HepG2 (cell line): ENCODE measurements around the gene PLXNB2. TPM values are rescaled to one million over a fixed set of nuclear protein-coding genes. Genes with fewer than 3 reads are reported as not detected.

ENCODE experiments used
- BHLHE40 ChIP-seq: IDR thresholded peaks from 2 replicates; pipeline ENCODE4 v1.6.1; 2011; ENCODE audit warnings: low read length, improper control_type of control experiment
- GATA4 ChIP-seq: sonication (generic); IDR thresholded peaks from 2 replicates; pipeline ENCODE4 v1.6.1; 2016; ENCODE audit warnings: antibody characterized with exemption, low read depth, borderline replicate concordance
- JUND ChIP-seq: sonication (generic); formaldehyde crosslinking; IDR thresholded peaks from 2 replicates; pipeline ENCODE4 v1.8.0; 2022; ENCODE audit warnings: mild to moderate bottlenecking, missing genetic modification reagents
- MTF2 ChIP-seq: sonication (generic); formaldehyde crosslinking; IDR thresholded peaks from 2 replicates; pipeline ENCODE4 v1.5.0; 2020; ENCODE audit warnings: missing genetic modification reagents, borderline replicate concordance
- NFE2L1 ChIP-seq: sonication (generic); formaldehyde crosslinking; IDR thresholded peaks from 2 replicates; pipeline ENCODE4 v1.4.0; 2020; ENCODE audit warnings: missing genetic modification reagents, mild to moderate bottlenecking, borderline replicate concordance
- PTBP1 ChIP-seq: fragments of 200-400 bp; formaldehyde crosslinking; IDR thresholded peaks from 2 replicates; pipeline ENCODE4 v1.6.1; 2018; ENCODE audit warnings: low read length, low read depth; ENCODE audit not compliant: poor library complexity, severe bottlenecking
- SATB2 ChIP-seq: sonication (generic); formaldehyde crosslinking; IDR thresholded peaks from 2 replicates; pipeline ENCODE4 v1.5.0; 2020; ENCODE audit warnings: missing genetic modification reagents
- SMAD3 ChIP-seq: sonication (generic); formaldehyde crosslinking; IDR thresholded peaks from 2 replicates; pipeline ENCODE4 v1.4.0; 2020; ENCODE audit warnings: missing genetic modification reagents
- TAF15 ChIP-seq: fragments of 200-400 bp; formaldehyde crosslinking; IDR thresholded peaks from one replicate; pipeline ENCODE4 v1.6.1; 2018; ENCODE audit warnings: mild to moderate bottlenecking, low read depth, low read length; ENCODE audit not compliant: poor library complexity, severe bottlenecking
- TOE1 ChIP-seq: sonication (generic); formaldehyde crosslinking; IDR thresholded peaks from 2 replicates; pipeline ENCODE4 v1.4.0; 2020; ENCODE audit warnings: mild to moderate bottlenecking, missing genetic modification reagents
- ZBTB4 ChIP-seq: sonication (generic); formaldehyde crosslinking; IDR thresholded peaks from 2 replicates; pipeline ENCODE4 v1.4.0; 2020; ENCODE audit warnings: missing genetic modification reagents, mild to moderate bottlenecking, borderline replicate concordance
- ZEB1 ChIP-seq: IDR thresholded peaks from 2 replicates; pipeline ENCODE4 v1.6.1; 2012; ENCODE audit warnings: mild to moderate bottlenecking, low read depth, inconsistent platforms; ENCODE audit not compliant: insufficient replicate concordance
- ZFAT ChIP-seq: sonication (generic); formaldehyde crosslinking; conservative IDR thresholded peaks from 2 replicates; pipeline ENCODE4 v1.8.1; 2023; ENCODE audit warnings: missing genetic modification reagents, inconsistent platforms
- ZFP36L1 ChIP-seq: sonication (generic); formaldehyde crosslinking; IDR thresholded peaks from 2 replicates; pipeline ENCODE4 v1.8.0; 2022; ENCODE audit warnings: mild to moderate bottlenecking, missing genetic modification reagents, moderate library complexity
- ZHX1 ChIP-seq: sonication (generic); formaldehyde crosslinking; IDR thresholded peaks from 2 replicates; pipeline ENCODE4 v1.8.1; 2022; ENCODE audit warnings: low read depth, mild to moderate bottlenecking, missing genetic modification reagents
- ZNF138 ChIP-seq: sonication (generic); formaldehyde crosslinking; IDR thresholded peaks from 2 replicates; pipeline ENCODE4 v1.5.0; 2020; ENCODE audit warnings: mild to moderate bottlenecking, low read depth, missing genetic modification reagents
- ZNF207 ChIP-seq: fragments of 450-650 bp; IDR thresholded peaks from 2 replicates; pipeline ENCODE4 v1.6.1; 2016; ENCODE audit warnings: antibody characterized with exemption, borderline replicate concordance
- ZNF3 ChIP-seq: IDR thresholded peaks from 2 replicates; pipeline ENCODE4 v1.7.0; 2017; ENCODE audit warnings: inconsistent platforms
- ZNF317 ChIP-seq: sonication (generic); formaldehyde crosslinking; IDR thresholded peaks from 2 replicates; pipeline ENCODE4 v1.5.0; 2020; ENCODE audit warnings: mild to moderate bottlenecking, missing genetic modification reagents
- ZZZ3 ChIP-seq: sonication (generic); formaldehyde crosslinking; IDR thresholded peaks from 2 replicates; pipeline ENCODE4 v1.4.0; 2020; ENCODE audit warnings: missing genetic modification reagents, mild to moderate bottlenecking, borderline replicate concordance
- polyA plus RNA-seq, 8 experiments: library from polyadenylated mRNA; depleted of rRNA in 3 of 8; stranded (reverse) in 7 of 8; unstranded in 1 of 8; fragments of >200 nt; fragmentation: Illumina TruSeq in 4 of 8; extraction: Trizol in 4 of 8; gene quantifications; 2 replicates each; pipeline versions ENCODE4 v1.2.1 to v1.2.3, GENCODE V29; 2011 to 2016; ENCODE audit warnings: low read depth in 4 of 8, missing spikeins in 1 of 8, mixed read lengths in 1 of 8; ENCODE audit not compliant: insufficient read depth in 1 of 8
- total RNA-seq, 5 experiments: library from RNA; depleted of rRNA; stranded (reverse); fragments of >200 nt; fragmentation: Illumina TruSeq; extraction: Trizol; gene quantifications; 2 replicates each; pipeline ENCODE4 v1.2.3, GENCODE V29; 2016; ENCODE audit warnings: low read depth in 1 of 5
- TF ChIP-seq, protein P1 (sequence below): sonication (generic); formaldehyde crosslinking; IDR thresholded peaks from 2 replicates; pipeline ENCODE4 v1.4.0; 2020; ENCODE audit warnings: missing genetic modification reagents; ENCODE audit errors: not compliant biosample characterization
- TF ChIP-seq, protein P2 (sequence below): sonication (generic); formaldehyde crosslinking; IDR thresholded peaks from 2 replicates; pipeline ENCODE4 v1.5.0; 2020; ENCODE audit warnings: mild to moderate bottlenecking, missing genetic modification reagents

PLXNB2 gene
- total and polyA plus RNA-seq, 2 of the 13 experiments (the other 11 are each of a cell fraction or from before 2014, with no cell fraction given), result 32.6 to 68.9 TPM

GRCh38 chr22:50341977-50342650, 34.7 kb upstream of the PLXNB2 start (continued):
- TF ChIP-seq ZBTB4 (no peak), BHLHE40 (no peak), TOE1 (no peak), ZFP36L1 (CRISPR knock-in tag) (no peak), TAF15 (no peak), GATA4 (no peak), SATB2 (CRISPR knock-in tag) (no peak), NFE2L1 (CRISPR knock-in tag) (no peak), ZNF317 (CRISPR knock-in tag) (no peak), ZNF207 (no peak), ZNF3 (CRISPR knock-in tag) (no peak), JUND (no peak), ZEB1 (no peak), ZZZ3 (CRISPR knock-in tag) (no peak), ZNF138 (CRISPR knock-in tag) (no peak), MTF2 (CRISPR knock-in tag) (no peak), ZFAT (no peak), ZHX1 (CRISPR knock-in tag) (no peak), PTBP1 (no peak), SMAD3 (CRISPR knock-in tag) (0 out of 2 replicates have a peak, but pooled peaks have one; percentile 36)
- TF ChIP-seq, protein P1, sequence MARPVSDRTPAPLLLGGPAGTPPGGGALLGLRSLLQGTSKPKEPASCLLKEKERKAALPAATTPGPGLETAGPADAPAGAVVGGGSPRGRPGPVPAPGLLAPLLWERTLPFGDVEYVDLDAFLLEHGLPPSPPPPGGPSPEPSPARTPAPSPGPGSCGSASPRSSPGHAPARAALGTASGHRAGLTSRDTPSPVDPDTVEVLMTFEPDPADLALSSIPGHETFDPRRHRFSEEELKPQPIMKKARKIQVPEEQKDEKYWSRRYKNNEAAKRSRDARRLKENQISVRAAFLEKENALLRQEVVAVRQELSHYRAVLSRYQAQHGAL (CRISPR knock-in tag), result no peak
- TF ChIP-seq, protein P2, sequence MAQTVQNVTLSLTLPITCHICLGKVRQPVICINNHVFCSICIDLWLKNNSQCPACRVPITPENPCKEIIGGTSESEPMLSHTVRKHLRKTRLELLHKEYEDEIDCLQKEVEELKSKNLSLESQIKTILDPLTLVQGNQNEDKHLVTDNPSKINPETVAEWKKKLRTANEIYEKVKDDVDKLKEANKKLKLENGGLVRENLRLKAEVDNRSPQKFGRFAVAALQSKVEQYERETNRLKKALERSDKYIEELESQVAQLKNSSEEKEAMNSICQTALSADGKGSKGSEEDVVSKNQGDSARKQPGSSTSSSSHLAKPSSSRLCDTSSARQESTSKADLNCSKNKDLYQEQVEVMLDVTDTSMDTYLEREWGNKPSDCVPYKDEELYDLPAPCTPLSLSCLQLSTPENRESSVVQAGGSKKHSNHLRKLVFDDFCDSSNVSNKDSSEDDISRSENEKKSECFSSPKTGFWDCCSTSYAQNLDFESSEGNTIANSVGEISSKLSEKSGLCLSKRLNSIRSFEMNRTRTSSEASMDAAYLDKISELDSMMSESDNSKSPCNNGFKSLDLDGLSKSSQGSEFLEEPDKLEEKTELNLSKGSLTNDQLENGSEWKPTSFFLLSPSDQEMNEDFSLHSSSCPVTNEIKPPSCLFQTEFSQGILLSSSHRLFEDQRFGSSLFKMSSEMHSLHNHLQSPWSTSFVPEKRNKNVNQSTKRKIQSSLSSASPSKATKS (CRISPR knock-in tag), result no peak
